Stimulated activated CD8-positive, alpha-beta memory T cell treated with anti-CD3 and anti-CD28 coated beads, Interleukin-2, amount 100 ng/mL, for 1 hour (primary cell): ENCODE data around the gene ITPR1.

Experiments
- DNase-seq, 2 donors: peaks; one replicate each; pipeline ENCODE4 v3.0.0-alpha.2; 2020; ENCODE audit warnings: low read depth in 2 of 2

Gene ITPR1

GRCh38 chr3:4895838-4896237 lies 402.7 kb downstream of the ITPR1 start:
- no peak for DNase-seq
